ENCODE measurements around the gene ZBTB16.

- TF ChIP-seq SUZ12 (IDR thresholded peaks at IDR 0.05; ENCODE audit: low read depth, low read length) (no peak), ASH2L (IDR thresholded peaks at IDR 0.05; ENCODE audit: insufficient read length, low read depth, low read length) (no peak), CTCF (CRISPR knock-in tag; IDR thresholded peaks at IDR 0.05) (no peak), KLF12 (CRISPR knock-in tag; IDR thresholded peaks at IDR 0.05; ENCODE audit: borderline replicate concordance) (no peak), BORCS8-MEF2B (CRISPR knock-in tag; IDR thresholded peaks at IDR 0.05) (no peak), RFX5 (IDR thresholded peaks at IDR 0.05; ENCODE audit: low read depth, low read length) (no peak), IRF2 (CRISPR knock-in tag; IDR thresholded peaks at IDR 0.05) (no peak), ZKSCAN8 (CRISPR knock-in tag; IDR thresholded peaks at IDR 0.05; ENCODE audit: borderline replicate concordance) (no peak), THRA (CRISPR knock-in tag; IDR thresholded peaks at IDR 0.05; ENCODE audit: borderline replicate concordance) (no peak), PHF20 (CRISPR knock-in tag; IDR thresholded peaks at IDR 0.05) (no peak)
Observed at GRCh38 chr11:114158421-114158820, 98.9 kb downstream of the ZBTB16 start.

All from HepG2 (cell line).